Activated CD8-positive, alpha-beta memory T cell treated with anti-CD3 and anti-CD28 coated beads for 4 hours (primary cell): Measurements from ENCODE around the gene FEM1A.
"Not testable (repeated sequence)": the region's sequence is repeated elsewhere in the genome, so short reads cannot be mapped to it uniquely, and the experiment has no call there.

Experiments used
- DNase-seq, 2 donors: peaks; one replicate each; pipeline ENCODE4 v3.0.0-alpha.2; 2020; ENCODE audit warnings: low read depth in 2 of 2

Gene FEM1A

GRCh38 chr19:4814625-4815425 lies 23.3 kb downstream of the FEM1A start:
- DNase-seq: no peak

- DNase-seq: peak; percentile 43 to 51
Measured at GRCh38 chr19:4815426-4816201, 24.1 kb downstream of the FEM1A start.

GRCh38 chr19:4816202-4816949 lies 24.8 kb downstream of the FEM1A start:
- DNase-seq: no peak

- no peak for DNase-seq
Measured at GRCh38 chr19:4816950-4817278, 25.4 kb downstream of the FEM1A start.

GRCh38 chr19:4817467-4818277 lies 26.1 kb downstream of the FEM1A start:
- DNase-seq: no peak

- DNase-seq: no peak
Measured at GRCh38 chr19:4821265-4821664, 29.7 kb downstream of the FEM1A start.

GRCh38 chr19:4822354-4822753 lies 30.8 kb downstream of the FEM1A start:
- DNase-seq: not testable (repeated sequence)

GRCh38 chr19:4823577-4823976 lies 32.0 kb downstream of the FEM1A start:
- DNase-seq: no peak

- no peak for DNase-seq
Measured at GRCh38 chr19:4829001-4829712, 37.6 kb downstream of the FEM1A start.

- DNase-seq: no peak
Measured at GRCh38 chr19:4830332-4830731, 38.8 kb downstream of the FEM1A start.

- no peak for DNase-seq
Measured at GRCh38 chr19:4830768-4831265, 39.3 kb downstream of the FEM1A start.

- peak; percentile 67 to 70 for DNase-seq
Measured at GRCh38 chr19:4831304-4831978, 39.9 kb downstream of the FEM1A start, which contains the start of gene TICAM1. Gene TICAM1 (minus strand): TSS chr19:4831712. CDS start chr19:4818377, 13,335 bp downstream.

GRCh38 chr19:4831979-4832340 lies 40.4 kb downstream of the FEM1A start:
- not testable (repeated sequence) for DNase-seq

GRCh38 chr19:4832776-4833175 lies 41.2 kb downstream of the FEM1A start:
- DNase-seq: no peak

GRCh38 chr19:4839192-4839591 lies 47.7 kb downstream of the FEM1A start:
- no peak for DNase-seq

GRCh38 chr19:4843647-4843965 lies 52.1 kb downstream of the FEM1A start:
- DNase-seq: no peak

- no peak for DNase-seq
Measured at GRCh38 chr19:4844348-4845179, 53.0 kb downstream of the FEM1A start.

GRCh38 chr19:4845975-4846374 lies 54.4 kb downstream of the FEM1A start:
- not testable (repeated sequence) for DNase-seq
